AG04449 (cell line): Measurements from ENCODE around the gene TMED5.

Source experiments
- CTCF ChIA-PET: fragments of 350-600 bp; formaldehyde crosslinking; extraction: SDS; loops from one replicate; lab custom pipeline; 2021; ENCODE audit warnings: antibody characterized with exemption; lab: Yijun Ruan, JAX
- POLR2A ChIA-PET: fragments of 400-600, 350-600 bp; formaldehyde crosslinking; extraction: SDS; loops from one replicate; lab custom pipeline; 2020; ENCODE audit warnings: antibody characterized with exemption, inconsistent platforms; lab: Yijun Ruan, JAX
- DNase-seq: peaks from one replicate; pipeline ENCODE4 v3.0.0-alpha.2; 2010; ENCODE audit warnings: low read depth, low spot score
- H3K4me3 ChIP-seq: 2 replicates; pipeline ENCODE4 v1.5.1; 2011; ENCODE audit warnings: low read depth, mild to moderate bottlenecking, control low read depth, low read length
- CTCF ChIP-seq: IDR thresholded peaks from one replicate; pipeline ENCODE4 v1.5.1; 2011; ENCODE audit warnings: mild to moderate bottlenecking, moderate library complexity, low read length, control low read depth, inconsistent platforms; ENCODE audit not compliant: insufficient read depth; ENCODE audit errors: missing control alignments

The TMED5 gene

GRCh38 chr1:93207211-93207610, 27.0 kb upstream of the TMED5 start:
- TF ChIP-seq CTCF = no peak
- no peak overlapping the region for H3K4me3 ChIP-seq
- ChIA-PET CTCF (interaction anchor here (0.7 kb wide), 1 partner anchor 8 kb away, joined by 4 read pairs; no protein-coding TSS in a partner anchor), POLR2A (no interaction called here)
- DNase-seq = no peak

GRCh38 chr1:93206567-93206954, 26.3 kb upstream of the TMED5 start:
- no peak for TF ChIP-seq CTCF
- no peak overlapping the region for H3K4me3 ChIP-seq
- DNase-seq = no peak
- ChIA-PET CTCF (no interaction called here), POLR2A (no interaction called here)

- CTCF ChIA-PET = interaction anchor here (1.5 kb wide), 1 partner anchor 14 kb away, joined by 5 read pairs; no protein-coding TSS in a partner anchor
- TF ChIP-seq CTCF = no peak
- H3K4me3 ChIP-seq = no peak overlapping the region
- POLR2A ChIA-PET = no interaction called here
- DNase-seq = no peak
Observed at GRCh38 chr1:93205892-93206566, 25.8 kb upstream of the TMED5 start.

GRCh38 chr1:93200714-93201113, 20.5 kb upstream of the TMED5 start:
- CTCF ChIA-PET = no interaction called here
- no peak for TF ChIP-seq CTCF

GRCh38 chr1:93200086-93200620, 19.9 kb upstream of the TMED5 start:
- POLR2A ChIA-PET = no interaction called here
- CTCF ChIA-PET = interaction anchor here (1.4 kb wide), 1 partner anchor 7 kb away, joined by 4 read pairs; no protein-coding TSS in a partner anchor
- no peak for TF ChIP-seq CTCF
- DNase-seq = no peak
- H3K4me3 ChIP-seq = no peak overlapping the region

More at GRCh38 chr1:93200714-93201113, 20.5 kb upstream of the TMED5 start:
- no peak for DNase-seq
- POLR2A ChIA-PET = no interaction called here
- H3K4me3 ChIP-seq = no peak overlapping the region

- no peak for TF ChIP-seq CTCF
- DNase-seq = no peak
- CTCF ChIA-PET = interaction anchor here (1.4 kb wide), 1 partner anchor 8 kb away, joined by 4 read pairs; no protein-coding TSS in a partner anchor
- H3K4me3 ChIP-seq = no peak overlapping the region
- POLR2A ChIA-PET = no interaction called here
Observed at GRCh38 chr1:93199150-93199549, 18.9 kb upstream of the TMED5 start.
